Stimulated activated naive CD4-positive, alpha-beta T cell (primary cell): ENCODE measurements around the gene CD109.

Experiments used
- DNase-seq, 6 experiments: peaks; one replicate each; lab custom pipeline; 2025; lab: John Stamatoyannopoulos, UW

CD109 gene

GRCh38 chr6:73727114-73727513 is 31.1 kb downstream of the CD109 start:
- no peak for DNase-seq

GRCh38 chr6:73728548-73729205 is 32.7 kb downstream of the CD109 start:
- no peak for DNase-seq

GRCh38 chr6:73731285-73731684 is 35.3 kb downstream of the CD109 start:
- DNase-seq = no peak

- peak; percentile 27 to 83 (median 54) for DNase-seq
Measured at GRCh38 chr6:73732845-73733675, 37.1 kb downstream of the CD109 start.

- no peak for DNase-seq
Measured at GRCh38 chr6:73733791-73734190, 37.8 kb downstream of the CD109 start.

- DNase-seq = no peak
Measured at GRCh38 chr6:73734832-73735453, 38.9 kb downstream of the CD109 start.

- no peak for DNase-seq
Measured at GRCh38 chr6:73738367-73739028, 42.5 kb downstream of the CD109 start.

- peak in 3 of 6 experiments; percentile 46 to 65 (median 65) for DNase-seq
Measured at GRCh38 chr6:73739096-73739495, 43.1 kb downstream of the CD109 start.

GRCh38 chr6:73742433-73742832 is 46.4 kb downstream of the CD109 start:
- DNase-seq = no peak

- DNase-seq = no peak
Measured at GRCh38 chr6:73743081-73743480, 47.1 kb downstream of the CD109 start.

- DNase-seq = no peak
Measured at GRCh38 chr6:73743556-73743955, 47.6 kb downstream of the CD109 start.

GRCh38 chr6:73746787-73747186 is 50.8 kb downstream of the CD109 start:
- no peak for DNase-seq

- no peak for DNase-seq
Measured at GRCh38 chr6:73747289-73747688, 51.3 kb downstream of the CD109 start.

- DNase-seq = no peak
Measured at GRCh38 chr6:73752943-73753342, 56.9 kb downstream of the CD109 start.

GRCh38 chr6:73766040-73766439 is 70.0 kb downstream of the CD109 start:
- no peak for DNase-seq

- no peak for DNase-seq
Measured at GRCh38 chr6:73768558-73768957, 72.6 kb downstream of the CD109 start.

GRCh38 chr6:73769976-73770375 is 74.0 kb downstream of the CD109 start:
- DNase-seq = no peak

GRCh38 chr6:73774311-73774774 is 78.3 kb downstream of the CD109 start:
- no peak for DNase-seq

GRCh38 chr6:73779943-73780342 is 83.9 kb downstream of the CD109 start:
- DNase-seq = no peak

GRCh38 chr6:73782911-73783310 is 86.9 kb downstream of the CD109 start:
- no peak for DNase-seq

GRCh38 chr6:73784726-73785505 is 88.9 kb downstream of the CD109 start:
- no peak for DNase-seq

GRCh38 chr6:73790574-73790973 is 94.6 kb downstream of the CD109 start:
- no peak for DNase-seq
